Femur (tissue), 1 donor: Measurements from ENCODE around the gene SPATA31D4.
"Not testable (repeated sequence)": the region's sequence is repeated elsewhere in the genome, so short reads cannot be mapped to it uniquely, and the experiment has no call there.

Source experiments
- DNase-seq: peaks from one replicate; pipeline ENCODE4 v3.0.0-alpha.2; 2017

SPATA31D4 gene

DNA sequence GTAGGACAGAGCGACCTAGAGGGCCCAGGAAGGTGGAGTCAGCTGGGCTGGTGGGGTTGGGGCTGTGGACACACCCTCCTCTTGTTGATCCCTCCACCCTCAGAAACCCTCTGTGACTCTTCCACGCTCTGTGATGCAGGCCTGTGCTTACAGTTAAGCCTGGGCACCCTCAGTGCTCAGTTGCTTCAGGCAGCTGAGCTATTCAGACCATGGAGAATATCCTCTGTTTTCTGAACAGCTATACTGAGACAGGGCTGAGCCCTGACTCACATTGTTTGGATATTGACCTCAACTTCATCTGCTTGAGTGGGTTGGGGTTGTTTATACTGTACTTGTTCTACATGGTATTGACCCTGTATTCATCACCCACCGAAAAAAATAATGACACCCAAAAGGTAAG, at the start of gene SPATA31D4:
TSS of gene SPATA31D4 (plus strand) at position 124 of the 400 bp plus-strand sequence. CDS start at position 210, 86 bp downstream.
- not testable (repeated sequence) for DNase-seq

DNA sequence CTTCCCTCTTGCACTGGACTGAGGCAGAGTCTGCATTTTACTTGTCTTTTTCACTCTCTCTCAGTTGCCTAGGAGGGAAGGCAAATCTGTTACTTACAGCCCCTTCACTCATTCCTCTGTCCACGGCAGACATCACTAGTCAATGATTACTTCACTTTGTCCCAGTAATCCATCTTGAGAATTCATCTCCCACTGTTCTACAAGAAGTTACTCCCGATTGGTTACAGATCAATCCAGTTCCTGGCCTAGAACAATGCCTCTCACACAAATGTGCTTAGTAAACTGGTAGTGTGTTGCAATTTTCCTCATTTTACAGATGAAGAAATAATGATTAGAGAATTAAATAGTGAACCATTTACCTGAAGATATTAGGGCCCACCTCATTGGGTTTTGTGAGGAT, 49.7 kb upstream of the SPATA31D4 start:
- DNase-seq: no peak

- DNase-seq: no peak
These were observed 48.7 kb upstream of the SPATA31D4 start for GRCh38 chr9:81879501-81879916.

DNA sequence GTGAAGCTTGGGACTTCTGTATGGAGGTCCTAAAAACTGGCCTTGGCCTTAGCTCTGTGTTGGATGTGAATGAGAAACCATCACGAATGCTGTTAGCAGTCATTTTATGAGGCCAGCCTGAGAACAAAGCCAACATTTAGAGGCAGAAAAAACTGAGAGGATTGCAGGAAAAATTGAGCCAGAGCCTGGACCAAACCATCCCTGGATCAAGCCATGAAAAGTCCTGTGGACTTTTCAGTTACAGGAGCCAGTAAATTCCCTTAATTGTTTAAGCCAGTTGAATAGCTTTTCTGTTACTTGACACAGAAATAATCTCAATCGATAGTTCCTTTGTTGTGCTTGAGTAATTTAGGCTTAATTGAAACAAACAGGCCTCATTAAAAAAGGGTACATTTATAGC, 42.6 kb upstream of the SPATA31D4 start:
- DNase-seq: peak; percentile 45

GRCh38 chr9:81886665-81887064, 41.6 kb upstream of the SPATA31D4 start:
- no peak for DNase-seq

GRCh38 chr9:81890104-81890503, 38.1 kb upstream of the SPATA31D4 start:
- DNase-seq: no peak

DNA sequence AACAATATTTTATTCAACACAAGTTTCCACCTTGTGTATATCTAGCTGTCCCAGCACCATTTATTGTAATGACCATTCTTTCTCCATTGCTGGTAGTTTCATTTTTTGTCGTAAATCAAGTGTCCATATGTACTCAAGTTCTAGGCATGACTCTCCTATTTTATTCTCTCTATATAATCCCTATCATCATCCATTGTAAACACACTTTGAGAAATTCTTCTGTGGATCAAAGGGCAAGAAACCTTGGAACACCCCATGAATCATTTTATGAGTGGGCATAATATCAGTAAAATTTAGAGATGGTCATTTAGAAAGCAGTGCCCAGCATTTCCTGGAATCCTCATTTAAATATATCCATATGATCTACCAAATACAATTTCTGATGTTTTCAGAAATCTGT, 35.8 kb upstream of the SPATA31D4 start:
- no peak for DNase-seq

- DNase-seq: no peak
These were observed 34.3 kb upstream of the SPATA31D4 start for GRCh38 chr9:81893929-81894328.

DNA sequence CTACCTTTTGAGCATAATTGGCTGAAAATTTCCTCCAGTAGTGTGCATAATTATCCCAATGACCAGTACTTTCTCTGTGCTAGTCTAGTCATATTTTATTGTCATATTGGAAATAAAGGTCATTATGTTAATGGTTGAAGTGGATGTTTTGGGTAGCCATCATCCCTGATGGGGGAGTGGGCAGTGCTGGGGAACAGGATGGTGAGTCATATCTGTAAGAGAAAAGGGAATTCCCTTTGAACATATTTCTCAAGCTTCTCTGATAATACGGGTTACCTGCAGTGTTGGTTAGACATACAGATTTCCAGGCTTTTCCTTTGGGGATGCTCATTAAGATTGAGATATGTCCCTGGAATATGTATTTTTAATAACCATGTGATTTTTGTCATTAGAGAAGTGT, 33.3 kb upstream of the SPATA31D4 start:
- no peak for DNase-seq

DNA sequence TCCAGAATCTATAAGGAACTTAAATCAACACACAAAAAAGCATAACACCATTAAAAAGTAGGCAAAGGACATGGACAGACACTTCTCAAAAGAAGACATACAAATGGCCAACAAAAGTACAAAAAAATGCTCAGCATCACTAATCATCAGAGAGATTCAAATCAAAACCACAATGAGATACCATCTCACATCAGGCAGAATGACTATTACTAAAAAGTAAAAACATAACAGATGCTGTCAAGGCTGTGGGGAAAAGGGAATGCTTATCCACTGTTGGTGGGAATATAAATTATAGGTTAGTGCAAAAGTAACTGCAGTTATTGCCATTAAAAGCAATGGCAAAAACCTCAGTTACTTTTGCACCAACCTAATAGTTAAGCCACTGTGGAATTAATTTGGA, 32.2 kb upstream of the SPATA31D4 start:
- DNase-seq: no peak

DNA sequence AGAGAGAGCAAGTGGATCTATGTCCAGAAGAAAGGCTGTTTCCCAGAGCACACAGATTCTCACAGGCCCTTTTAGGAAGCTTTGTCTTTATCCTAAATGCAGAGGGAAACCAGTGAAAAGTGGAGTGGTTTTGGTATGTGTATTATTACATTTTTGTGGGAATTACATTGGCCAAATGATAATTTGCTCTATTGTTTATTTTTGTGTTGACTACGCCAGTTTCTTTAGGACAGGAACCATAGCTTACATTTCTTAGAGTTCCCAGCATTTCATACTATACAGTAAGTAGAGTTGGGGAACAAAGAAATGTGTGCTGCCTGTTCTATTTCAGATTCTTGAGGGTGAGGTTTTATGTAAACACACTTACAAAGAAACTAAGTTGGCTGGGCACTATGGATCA, 29.4 kb upstream of the SPATA31D4 start:
- no peak for DNase-seq

DNA sequence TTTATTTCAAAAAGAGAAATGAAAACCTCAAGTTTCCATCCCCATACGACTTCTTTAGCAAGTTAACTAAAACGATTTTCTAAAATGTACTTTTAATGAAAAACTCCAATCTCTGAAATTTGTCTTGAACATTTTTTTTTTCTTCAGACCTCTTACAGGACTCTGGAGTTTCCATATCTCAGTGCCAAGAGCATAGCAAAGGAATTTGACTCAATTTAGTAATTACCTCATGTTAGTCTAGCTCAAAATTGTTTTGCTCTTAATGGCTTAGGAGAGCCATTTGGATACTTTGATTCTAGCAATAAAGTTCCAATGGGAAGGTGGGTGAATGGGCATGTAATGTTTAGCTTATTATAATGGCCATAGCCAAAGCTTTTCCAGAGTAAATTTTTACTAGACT, 26.0 kb upstream of the SPATA31D4 start:
- no peak for DNase-seq

DNA sequence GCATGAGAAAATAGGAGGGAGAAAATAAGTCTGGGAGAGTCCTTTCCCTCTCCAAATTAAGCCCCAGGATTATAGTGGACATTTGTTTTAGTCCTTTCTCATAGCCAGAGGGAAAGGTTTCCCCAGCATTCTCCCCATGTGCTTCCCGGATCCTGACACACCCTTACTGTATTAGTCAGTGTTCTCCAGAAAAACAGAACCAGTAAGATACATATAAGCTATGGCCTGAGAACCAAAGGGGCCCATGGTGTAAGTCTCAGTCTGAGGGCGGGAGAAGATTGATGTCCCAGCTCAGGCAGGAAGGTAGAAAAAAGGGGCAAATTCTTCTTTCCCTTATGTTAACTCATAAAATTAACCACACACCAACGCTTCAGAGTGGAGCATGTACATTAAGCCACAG, 25.6 kb upstream of the SPATA31D4 start:
- DNase-seq: no peak

DNA sequence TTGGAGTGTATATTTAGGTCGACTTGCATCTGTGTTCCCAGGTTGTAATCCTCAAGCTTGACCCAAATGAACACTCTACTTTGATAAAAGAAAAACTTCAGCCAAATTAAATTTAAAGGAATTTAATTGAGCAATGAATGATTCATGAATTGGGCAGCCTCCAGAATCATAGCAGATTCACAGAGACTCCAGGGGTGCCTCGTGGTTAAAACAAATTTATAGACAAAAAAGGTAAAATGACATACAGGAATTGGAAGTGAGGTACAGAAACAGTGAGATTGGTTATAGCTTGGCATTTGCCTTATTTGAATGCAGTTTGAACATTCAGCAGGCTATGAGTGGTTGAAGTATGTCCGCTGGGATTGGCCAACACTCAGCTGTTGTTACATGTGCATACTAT, 21.6 kb upstream of the SPATA31D4 start:
- no peak for DNase-seq

GRCh38 chr9:81912135-81912534, 16.1 kb upstream of the SPATA31D4 start:
- no peak for DNase-seq

DNA sequence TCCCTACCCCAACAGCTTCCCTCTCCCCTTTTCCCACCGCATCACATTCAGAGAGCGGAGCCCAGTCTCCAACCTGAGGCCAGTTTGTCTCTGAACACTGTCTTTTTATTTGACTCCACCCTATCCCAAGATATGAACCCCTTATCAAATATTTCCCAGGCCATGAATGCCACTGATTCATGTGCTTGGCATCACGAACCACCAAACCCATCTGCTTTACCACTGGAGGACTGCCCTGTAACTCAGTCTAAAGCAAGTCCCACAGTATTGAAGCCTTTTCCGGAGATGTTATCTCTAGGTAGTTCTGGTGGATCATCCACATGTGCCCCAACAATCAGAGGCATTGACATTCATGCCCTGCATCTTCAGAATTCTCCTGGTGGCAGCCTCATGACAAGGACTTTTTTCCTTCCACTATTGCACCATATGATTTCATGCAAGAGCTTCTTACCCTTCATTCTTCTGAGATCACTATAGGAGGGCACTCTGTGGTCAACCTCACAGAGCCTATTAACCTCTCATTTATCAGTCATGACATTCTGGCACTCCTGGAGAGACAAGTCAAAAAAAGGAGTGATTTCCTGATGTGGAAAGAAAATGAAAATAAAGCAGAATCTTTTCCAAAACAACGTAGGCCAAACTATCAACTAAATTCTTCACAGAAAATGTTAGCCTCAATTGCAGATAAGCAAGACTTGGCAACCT, 12.3 kb upstream of the SPATA31D4 start:
- no peak for DNase-seq

DNA sequence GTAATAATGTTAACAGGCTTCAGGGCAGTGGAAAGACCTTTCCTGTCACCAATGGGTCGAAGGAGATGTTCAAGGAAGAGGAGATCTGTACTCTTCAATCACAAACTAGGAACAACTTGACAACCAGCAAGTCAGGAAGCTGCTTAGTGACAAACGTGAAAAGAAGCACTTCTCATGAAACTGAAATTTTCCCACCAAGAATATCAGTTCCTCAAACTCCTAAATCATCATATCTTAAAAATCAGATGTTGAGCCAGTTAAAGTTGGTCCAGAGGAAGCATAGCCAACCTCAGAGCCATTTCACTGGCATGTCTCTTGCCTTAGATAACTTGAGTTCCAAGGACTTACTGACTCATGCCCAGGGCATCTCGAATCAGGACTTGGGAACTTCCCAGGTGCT, 9.7 kb upstream of the SPATA31D4 start:
- DNase-seq: not testable (repeated sequence)

GRCh38 chr9:81930147-81930546, 1.9 kb downstream of the SPATA31D4 start:
- DNase-seq: not testable (repeated sequence)

GRCh38 chr9:81933547-81933946, 5.3 kb downstream of the SPATA31D4 start:
- DNase-seq: not testable (repeated sequence)

- not testable (repeated sequence) for DNase-seq
These were observed 15.2 kb downstream of the SPATA31D4 start, which contains the start of gene SPATA31D3 for GRCh38 chr9:81943393-81943792. Gene SPATA31D3 (plus strand): TSS chr9:81943500. CDS start chr9:81943586, 86 bp downstream.

GRCh38 chr9:81948650-81949049, 20.4 kb downstream of the SPATA31D4 start:
- not testable (repeated sequence) for DNase-seq

DNA sequence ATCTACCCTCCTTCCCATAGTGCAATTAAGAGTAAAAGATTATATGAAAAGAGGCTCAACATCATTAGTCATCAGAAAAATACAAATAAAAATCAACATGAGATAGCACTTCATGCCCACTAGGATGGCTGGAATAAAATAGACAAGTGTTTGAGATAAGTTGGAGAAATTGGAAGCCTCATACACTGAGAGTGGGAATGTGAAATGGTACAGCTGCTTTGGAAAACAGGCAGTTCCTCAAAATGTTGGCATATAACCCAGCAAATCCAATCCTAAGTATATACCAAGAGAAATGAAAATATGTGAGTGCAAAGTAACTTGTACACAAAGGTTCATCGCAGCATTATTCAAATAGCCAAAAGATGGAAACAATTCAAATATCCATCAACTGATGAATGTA, 24.9 kb downstream of the SPATA31D4 start:
- DNase-seq: no peak

- no peak for DNase-seq
These were observed 27.4 kb downstream of the SPATA31D4 start for GRCh38 chr9:81955625-81956024.

DNA sequence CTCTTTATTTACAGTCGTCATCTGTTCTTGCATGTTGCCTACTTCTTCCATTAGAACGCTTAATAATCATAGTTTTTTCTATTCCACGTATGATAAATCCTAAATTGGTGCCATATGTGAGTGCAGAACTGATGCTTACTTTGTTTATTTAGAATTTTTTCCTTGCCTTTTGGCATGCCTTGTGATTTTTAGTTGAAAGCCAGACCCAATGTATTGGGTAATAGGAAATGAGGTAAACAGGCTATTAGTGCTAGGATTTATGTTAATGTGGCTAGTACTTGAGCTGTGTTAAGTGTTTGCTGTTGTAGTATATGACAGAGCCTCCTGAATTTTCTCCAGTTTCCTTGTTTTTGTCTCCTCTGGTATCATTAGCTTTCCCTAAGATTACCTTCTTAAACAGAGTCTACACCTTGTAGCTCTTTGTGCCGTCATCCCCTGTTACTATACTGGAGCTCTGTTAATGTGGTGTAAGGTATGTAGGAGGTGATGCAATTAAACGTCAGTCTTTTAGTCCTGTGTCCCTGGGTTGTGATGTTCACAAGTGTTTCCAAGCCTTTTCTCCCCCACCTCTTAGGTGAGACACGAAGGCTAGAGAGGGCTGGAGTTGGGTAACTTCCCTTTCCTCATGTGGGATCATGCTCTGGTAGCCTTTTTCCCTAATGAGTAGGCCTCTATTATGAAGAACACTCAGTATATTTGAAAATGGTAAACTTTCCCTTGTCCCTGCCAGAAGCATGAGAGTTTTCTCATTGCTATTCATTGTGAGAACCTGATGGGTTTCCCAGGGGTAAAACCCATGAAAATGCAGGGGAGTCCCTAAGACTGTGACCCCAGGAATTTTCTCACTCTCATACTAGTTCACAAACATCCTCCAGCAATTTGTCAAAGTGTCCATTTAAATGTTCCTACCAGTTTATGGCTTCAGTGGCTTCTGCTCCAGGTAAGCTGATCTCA, 36.3 kb downstream of the SPATA31D4 start:
- no peak for DNase-seq
